AG09319 (cell line): ENCODE results near the gene MEOX1.

Experiments used
- DNase-seq: peaks from one replicate; pipeline ENCODE4 v3.0.0-alpha.2; 2010; ENCODE audit warnings: low read depth; ENCODE audit errors: extremely low read depth
- CTCF ChIP-seq: IDR thresholded peaks from 2 replicates; pipeline ENCODE4 v1.5.1; 2011; ENCODE audit warnings: low read depth, mild to moderate bottlenecking, inconsistent platforms, low read length, moderate library complexity

MEOX1 gene

GRCh38 chr17:43652124-43652480 lies 9.6 kb downstream of the MEOX1 start:
- no peak for TF ChIP-seq CTCF

GRCh38 chr17:43650471-43650870 lies 11.3 kb downstream of the MEOX1 start:
- TF ChIP-seq CTCF: no peak

More at GRCh38 chr17:43652124-43652480, 9.6 kb downstream of the MEOX1 start:
- DNase-seq: no peak

GRCh38 chr17:43648916-43649315 lies 12.8 kb downstream of the MEOX1 start:
- no peak for TF ChIP-seq CTCF
- no peak for DNase-seq

More at GRCh38 chr17:43650471-43650870, 11.3 kb downstream of the MEOX1 start:
- no peak for DNase-seq

GRCh38 chr17:43645765-43646481 lies 15.8 kb downstream of the MEOX1 start:
- TF ChIP-seq CTCF: no peak
- no peak for DNase-seq

- no peak for DNase-seq
- no peak for TF ChIP-seq CTCF
These were observed 16.3 kb downstream of the MEOX1 start for GRCh38 chr17:43645450-43645764.

GRCh38 chr17:43644081-43644480 lies 17.6 kb downstream of the MEOX1 start:
- no peak for TF ChIP-seq CTCF
- DNase-seq: no peak

- TF ChIP-seq CTCF: no peak
- DNase-seq: no peak
These were observed 20.3 kb downstream of the MEOX1 start for GRCh38 chr17:43641416-43641815.
